IMR-90 (cell line): ENCODE results near the gene DOCK2.

ENCODE experiments used
- CEBPB ChIP-seq: IDR thresholded peaks from 2 replicates; pipeline ENCODE4 v1.6.1; 2012; ENCODE audit warnings: low read depth, low read length, improper control_type of control experiment
- CHD1 ChIP-seq: IDR thresholded peaks from 2 replicates; pipeline ENCODE4 v1.6.1; 2012; ENCODE audit warnings: low read depth, low read length, improper control_type of control experiment
- FOS ChIP-seq: fragments of 150-350 bp; IDR thresholded peaks from 2 replicates; pipeline ENCODE4 v1.6.1; 2016; ENCODE audit warnings: low read depth, low read length
- NFE2L2 ChIP-seq: fragments of 150-350 bp; IDR thresholded peaks from 2 replicates; pipeline ENCODE4 v1.6.1; 2016; ENCODE audit warnings: low read depth, mild to moderate bottlenecking, low read length
- POLR2A ChIP-seq: IDR thresholded peaks from 2 replicates; pipeline ENCODE4 v1.6.1; 2012; ENCODE audit warnings: mild to moderate bottlenecking, low read depth, low read length
- RAD21 ChIP-seq: IDR thresholded peaks from 2 replicates; pipeline ENCODE4 v1.6.1; 2012; ENCODE audit warnings: low read length, improper control_type of control experiment
- RCOR1 ChIP-seq: IDR thresholded peaks from 2 replicates; pipeline ENCODE4 v1.6.1; 2012; ENCODE audit warnings: mild to moderate bottlenecking, low read length, improper control_type of control experiment; ENCODE audit not compliant: insufficient replicate concordance
- RFX5 ChIP-seq: IDR thresholded peaks from 2 replicates; pipeline ENCODE4 v1.8.0; 2012; ENCODE audit warnings: low read depth, mild to moderate bottlenecking, low read length, moderate library complexity
- SMC3 ChIP-seq: fragments of 150-350 bp; IDR thresholded peaks from 2 replicates; pipeline ENCODE4 v1.6.1; 2016; ENCODE audit warnings: low read depth, mild to moderate bottlenecking, antibody characterized with exemption, low read length, moderate library complexity
- TF ChIP-seq, protein P1 (sequence below): fragments of 150-350 bp; IDR thresholded peaks from 2 replicates; pipeline ENCODE4 v1.6.1; 2016; ENCODE audit warnings: low read depth, mild to moderate bottlenecking, low read length, moderate library complexity, borderline replicate concordance
- TF ChIP-seq, protein P2 (sequence below): conservative IDR thresholded peaks from 2 replicates; pipeline ENCODE4 v1.5.1; 2012; ENCODE audit warnings: mild to moderate bottlenecking, low read depth, low read length, improper control_type of control experiment

GRCh38 chr5:169652057-169652456, 15.0 kb downstream of the DOCK2 start:
- TF ChIP-seq POLR2A = no peak
- TF ChIP-seq SMC3 = no peak
- TF ChIP-seq, protein P1, sequence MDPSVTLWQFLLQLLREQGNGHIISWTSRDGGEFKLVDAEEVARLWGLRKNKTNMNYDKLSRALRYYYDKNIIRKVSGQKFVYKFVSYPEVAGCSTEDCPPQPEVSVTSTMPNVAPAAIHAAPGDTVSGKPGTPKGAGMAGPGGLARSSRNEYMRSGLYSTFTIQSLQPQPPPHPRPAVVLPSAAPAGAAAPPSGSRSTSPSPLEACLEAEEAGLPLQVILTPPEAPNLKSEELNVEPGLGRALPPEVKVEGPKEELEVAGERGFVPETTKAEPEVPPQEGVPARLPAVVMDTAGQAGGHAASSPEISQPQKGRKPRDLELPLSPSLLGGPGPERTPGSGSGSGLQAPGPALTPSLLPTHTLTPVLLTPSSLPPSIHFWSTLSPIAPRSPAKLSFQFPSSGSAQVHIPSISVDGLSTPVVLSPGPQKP = no peak
- no peak for TF ChIP-seq RCOR1
- no peak for TF ChIP-seq CEBPB
- TF ChIP-seq, protein P2, sequence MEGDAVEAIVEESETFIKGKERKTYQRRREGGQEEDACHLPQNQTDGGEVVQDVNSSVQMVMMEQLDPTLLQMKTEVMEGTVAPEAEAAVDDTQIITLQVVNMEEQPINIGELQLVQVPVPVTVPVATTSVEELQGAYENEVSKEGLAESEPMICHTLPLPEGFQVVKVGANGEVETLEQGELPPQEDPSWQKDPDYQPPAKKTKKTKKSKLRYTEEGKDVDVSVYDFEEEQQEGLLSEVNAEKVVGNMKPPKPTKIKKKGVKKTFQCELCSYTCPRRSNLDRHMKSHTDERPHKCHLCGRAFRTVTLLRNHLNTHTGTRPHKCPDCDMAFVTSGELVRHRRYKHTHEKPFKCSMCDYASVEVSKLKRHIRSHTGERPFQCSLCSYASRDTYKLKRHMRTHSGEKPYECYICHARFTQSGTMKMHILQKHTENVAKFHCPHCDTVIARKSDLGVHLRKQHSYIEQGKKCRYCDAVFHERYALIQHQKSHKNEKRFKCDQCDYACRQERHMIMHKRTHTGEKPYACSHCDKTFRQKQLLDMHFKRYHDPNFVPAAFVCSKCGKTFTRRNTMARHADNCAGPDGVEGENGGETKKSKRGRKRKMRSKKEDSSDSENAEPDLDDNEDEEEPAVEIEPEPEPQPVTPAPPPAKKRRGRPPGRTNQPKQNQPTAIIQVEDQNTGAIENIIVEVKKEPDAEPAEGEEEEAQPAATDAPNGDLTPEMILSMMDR = no peak
- TF ChIP-seq FOS = no peak
- TF ChIP-seq RFX5 = no peak
- TF ChIP-seq RAD21 = no peak
- no peak for TF ChIP-seq NFE2L2
- no peak for TF ChIP-seq CHD1
